ENCODE measurements around the gene FRMD1.

Gene FRMD1

GRCh38 chr6:168060521-168060931 lies 18.5 kb downstream of the FRMD1 start:
- DNase-seq: peak; percentile 62
- peak; percentile 72 for TF ChIP-seq CTCF (IDR thresholded peaks at IDR 0.05; ENCODE audit: low read depth, low read length, missing control alignments)
- no peaks in the 10 kb centered on the region for H3K27me3 ChIP-seq (replicated peaks)
- no peak overlapping the region for H3K27ac ChIP-seq
- in situ Hi-C loops (cut with HindIII; ENCODE audit: low pct_ligation_motif_present, low sequenced_read_pairs): no loop called here
- no peaks in the 10 kb centered on the region for H3K36me3 ChIP-seq (replicated peaks)
- no peak overlapping the region for H3K4me3 ChIP-seq (ENCODE audit: low read depth, low read length)

DNA sequence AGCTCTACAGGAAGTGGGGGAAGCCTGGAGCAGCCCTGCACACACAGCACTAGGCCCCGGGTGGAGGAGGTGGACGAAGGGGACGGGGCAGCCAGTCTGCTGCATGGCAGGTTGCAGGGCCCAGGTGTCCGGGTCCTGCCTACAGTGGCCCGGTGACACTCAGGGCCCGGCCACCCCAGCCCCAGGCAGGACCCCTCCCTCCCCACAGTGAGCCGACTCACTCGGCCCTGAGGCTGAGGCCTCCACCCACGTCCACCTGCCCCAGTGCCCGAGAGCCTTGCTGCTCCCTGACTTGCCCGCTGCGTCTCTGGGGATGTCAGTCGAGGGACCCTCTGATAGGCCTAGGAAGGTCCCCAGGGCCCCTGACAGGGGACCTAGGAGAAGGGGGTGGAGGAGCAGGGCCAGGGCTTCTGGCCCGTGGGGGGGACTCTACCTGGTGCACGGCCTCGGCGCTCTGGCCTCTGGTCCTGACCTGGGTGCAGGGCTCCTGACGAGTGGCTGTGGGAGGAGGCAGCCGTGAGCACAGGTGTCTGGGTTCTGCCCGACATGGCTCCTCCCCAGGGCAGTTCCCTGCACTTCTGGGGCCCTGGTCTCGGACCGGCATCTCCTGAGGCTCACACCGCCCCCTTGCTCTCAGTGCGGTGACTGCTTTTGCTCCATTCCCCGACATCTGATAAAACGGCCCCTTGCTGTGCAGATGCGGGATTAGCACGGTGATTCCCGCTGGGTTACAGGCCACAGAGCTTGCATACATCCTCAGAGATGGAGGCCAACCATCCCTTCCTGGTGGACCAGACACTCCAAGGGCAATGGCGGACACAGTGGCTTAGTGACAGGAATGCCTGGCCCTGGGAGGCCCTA lies 20.1 kb downstream of the FRMD1 start:
- TF ChIP-seq CTCF (IDR thresholded peaks at IDR 0.05; ENCODE audit: low read depth, low read length, missing control alignments): no peak
- in situ Hi-C loops (cut with HindIII; ENCODE audit: low pct_ligation_motif_present, low sequenced_read_pairs): no loop called here
- H3K27me3 ChIP-seq (replicated peaks): no peaks in the 10 kb centered on the region
- no peak overlapping the region for H3K4me3 ChIP-seq (ENCODE audit: low read depth, low read length)
- H3K27ac ChIP-seq: no peak overlapping the region
- H3K36me3 ChIP-seq (replicated peaks): no peaks in the 10 kb centered on the region
- DNase-seq: no peak

DNA sequence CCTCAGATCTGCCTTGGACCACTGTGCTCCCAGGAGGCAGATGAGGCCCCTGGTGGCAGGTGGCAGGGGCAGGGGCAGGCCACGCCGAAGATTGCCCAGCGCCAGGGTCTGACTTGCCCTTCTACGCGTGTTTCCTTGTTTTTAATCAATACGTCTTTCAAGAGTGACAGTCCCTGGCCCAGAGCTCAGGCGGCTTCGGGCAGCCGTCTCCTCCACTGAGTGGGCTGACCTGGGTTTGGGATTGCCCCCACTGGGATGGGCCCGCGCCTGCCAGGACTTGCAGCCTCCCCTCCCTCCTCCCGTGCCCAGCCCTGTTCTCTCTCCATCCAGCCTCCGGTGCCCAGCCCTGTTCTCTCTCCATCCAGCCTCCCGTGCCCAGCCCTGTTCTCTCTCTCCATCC lies 21.2 kb downstream of the FRMD1 start:
- Histone ChIP-seq H3K27ac (no peak overlapping the region), H3K4me3 (ENCODE audit: low read depth, low read length) (no peak overlapping the region), H3K36me3 (replicated peaks) (no peaks in the 10 kb centered on the region), H3K27me3 (replicated peaks) (no peaks in the 10 kb centered on the region)
- DNase-seq: no peak
- no peak for TF ChIP-seq CTCF (IDR thresholded peaks at IDR 0.05; ENCODE audit: low read depth, low read length, missing control alignments)
- in situ Hi-C loops (cut with HindIII; ENCODE audit: low pct_ligation_motif_present, low sequenced_read_pairs): no loop called here

DNA sequence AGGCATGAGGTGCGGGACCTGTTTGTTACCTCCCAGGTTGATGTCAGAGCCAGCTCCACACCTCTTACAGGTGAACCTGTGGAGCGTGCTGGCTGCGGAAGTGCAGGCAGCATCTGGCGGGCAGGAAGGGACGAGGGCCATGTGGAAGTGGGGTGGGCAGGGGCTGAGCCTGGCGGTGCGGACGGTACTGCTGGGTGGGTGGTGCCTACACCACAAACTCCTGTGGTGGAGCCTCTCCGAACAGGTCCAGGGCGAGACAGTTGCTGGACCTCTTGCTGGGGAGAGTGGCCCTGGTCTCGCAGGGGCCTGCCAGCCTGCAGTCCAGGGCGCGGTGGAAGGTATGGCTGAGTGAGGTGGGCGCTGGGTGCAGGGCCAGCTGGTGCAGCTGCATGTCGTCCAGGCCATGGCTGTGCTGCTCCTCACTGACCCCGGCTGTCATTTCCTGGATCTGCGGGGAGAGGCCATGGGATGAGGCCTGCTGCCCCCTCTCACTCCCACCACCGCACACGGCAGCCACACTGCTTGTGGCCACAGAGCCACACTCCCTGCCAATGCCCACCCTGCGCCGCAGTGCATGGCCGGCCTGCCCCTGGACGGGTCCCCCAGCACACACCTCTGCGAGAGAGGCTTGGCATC lies 22.0 kb downstream of the FRMD1 start:
- H3K27me3 ChIP-seq (replicated peaks): no peaks in the 10 kb centered on the region
- no peak for TF ChIP-seq CTCF (IDR thresholded peaks at IDR 0.05; ENCODE audit: low read depth, low read length, missing control alignments)
- H3K4me3 ChIP-seq (ENCODE audit: low read depth, low read length): no peak overlapping the region
- no peaks in the 10 kb centered on the region for H3K36me3 ChIP-seq (replicated peaks)
- in situ Hi-C loops (cut with HindIII; ENCODE audit: low pct_ligation_motif_present, low sequenced_read_pairs): no loop called here
- no peak overlapping the region for H3K27ac ChIP-seq
- DNase-seq: no peak

DNA sequence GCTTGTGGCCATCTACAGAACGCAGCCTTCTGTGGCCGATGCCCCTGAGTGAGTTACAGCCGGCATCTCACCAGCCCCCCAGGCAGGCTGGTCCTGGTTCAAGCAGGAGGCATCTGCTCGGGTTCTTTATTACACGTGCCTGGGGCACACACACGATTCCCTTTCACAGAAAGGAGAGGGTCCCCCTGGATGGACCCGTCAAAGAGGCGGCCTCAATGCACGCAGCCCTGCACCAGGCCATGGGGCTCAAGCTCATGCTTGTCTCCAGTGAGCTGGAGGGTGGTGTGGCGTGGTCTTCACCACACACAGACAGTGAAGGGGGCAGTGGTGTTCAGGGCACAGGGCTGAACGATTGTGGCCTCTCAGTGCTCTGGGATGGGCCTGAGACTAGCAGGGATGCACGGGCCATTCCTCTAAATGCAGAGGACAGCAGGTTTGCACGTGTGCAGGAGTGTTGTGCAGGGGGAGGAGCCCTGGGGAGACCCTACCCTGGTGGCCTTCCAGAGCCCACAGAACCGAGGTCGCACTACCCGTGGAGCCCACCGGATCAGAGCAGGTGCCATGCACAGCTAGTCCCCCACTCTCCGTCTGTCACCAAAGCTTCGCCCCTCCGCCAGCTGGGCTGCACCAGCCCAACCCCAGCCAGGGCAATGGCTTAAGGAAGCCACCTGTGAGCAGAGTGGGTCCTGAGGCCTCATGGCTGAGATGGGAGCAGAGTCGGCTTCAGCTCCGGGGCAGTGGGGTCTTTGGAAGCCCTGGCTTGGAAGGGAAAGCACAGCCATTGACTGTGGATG lies 23.1 kb downstream of the FRMD1 start:
- H3K27ac ChIP-seq: no peak overlapping the region
- H3K36me3 ChIP-seq (replicated peaks): no peaks in the 10 kb centered on the region
- in situ Hi-C loops (cut with HindIII; ENCODE audit: low pct_ligation_motif_present, low sequenced_read_pairs): no loop called here
- TF ChIP-seq CTCF (IDR thresholded peaks at IDR 0.05; ENCODE audit: low read depth, low read length, missing control alignments): no peak
- no peak for DNase-seq
- no peak overlapping the region for H3K4me3 ChIP-seq (ENCODE audit: low read depth, low read length)
- no peaks in the 10 kb centered on the region for H3K27me3 ChIP-seq (replicated peaks)

Data from brain microvascular endothelial cell (primary cell).